SK-N-SH (cell line): ENCODE results near the gene ZNF429. TPM values are rescaled to one million over a fixed set of nuclear protein-coding genes. Genes with fewer than 3 reads are reported as not detected.

Experiments
- CTCF ChIA-PET: fragments of 300-600, 350-600 bp; formaldehyde crosslinking; extraction: SDS; loops from one replicate; lab custom pipeline; 2021; lab: Yijun Ruan, JAX
- POLR2A ChIA-PET: fragments of 350-600 bp; sonication (Branson Sonifier 250); formaldehyde crosslinking; extraction: SDS; loops from one replicate; lab custom pipeline; 2020; ENCODE audit warnings: antibody characterized with exemption, inconsistent platforms; lab: Yijun Ruan, JAX
- DNase-seq: peaks from one replicate; pipeline ENCODE4 v3.0.0; 2012
- H2AFZ ChIP-seq: fragments of 200-600 bp; sonication (generic); 2 replicates; pipeline ENCODE4 v1.8.1; 2016; ENCODE audit warnings: antibody characterized with exemption, mild to moderate bottlenecking, low read depth
- H3F3A ChIP-seq: fragments of 200-600 bp; sonication (generic); replicated peaks from 2 replicates; pipeline ENCODE3; 2016; ENCODE audit warnings: antibody characterized with exemption, mild to moderate bottlenecking; ENCODE audit not compliant: insufficient read depth
- H3K27ac ChIP-seq, 2 experiments: fragments of 200-500 bp in 1 of 2; fragments of 200-600 bp in 1 of 2; sonication (Bioruptor generic) in 1 of 2; sonication (generic), shearing (Covaris generic) in 1 of 2; 2 replicates each; pipeline versions ENCODE4 v1.5.1 to v1.6.1; 2014 to 2016; ENCODE audit warnings: low read depth in 2 of 2, inconsistent platforms in 1 of 2, low read length in 1 of 2, mild to moderate bottlenecking in 1 of 2, mixed read lengths in 1 of 2
- H3K27me3 ChIP-seq: fragments of 200-600 bp; sonication (generic), shearing (Covaris generic); 2 replicates; pipeline ENCODE4 v1.6.1; 2016; ENCODE audit warnings: mixed run types; ENCODE audit not compliant: insufficient read depth
- H3K36me3 ChIP-seq, 2 experiments: fragments of 200-500 bp in 1 of 2; fragments of 200-600 bp in 1 of 2; sonication (Bioruptor generic) in 1 of 2; sonication (generic) in 1 of 2; replicated peaks in 1 of 2; 2 replicates each; pipeline versions ENCODE3 to v1.5.1; 2014 to 2016; ENCODE audit warnings: low read length in 1 of 2, mild to moderate bottlenecking in 1 of 2; ENCODE audit not compliant: insufficient read depth in 2 of 2, control insufficient read depth in 1 of 2
- H3K4me1 ChIP-seq, 2 experiments: fragments of 200-500 bp in 1 of 2; fragments of 200-600 bp in 1 of 2; sonication (Bioruptor generic) in 1 of 2; sonication (generic), shearing (Covaris generic) in 1 of 2; 2 replicates each; pipeline versions ENCODE4 v1.5.1 to v1.6.1; 2014 to 2016; ENCODE audit warnings: low read depth in 1 of 2, low read length in 1 of 2, mixed run types in 1 of 2; ENCODE audit not compliant: insufficient read depth in 2 of 2, control insufficient read depth in 1 of 2
- H3K4me2 ChIP-seq: fragments of 200-600 bp; sonication (generic), shearing (Covaris generic); 2 replicates; pipeline ENCODE4 v1.6.1; 2017; ENCODE audit warnings: mixed run types
- H3K4me3 ChIP-seq, 2 experiments: fragments of 200-500 bp in 1 of 2; fragments of 200-600 bp in 1 of 2; sonication (Bioruptor generic) in 1 of 2; sonication (generic), shearing (Covaris generic) in 1 of 2; 2 replicates each; pipeline versions ENCODE4 v1.5.1 to v1.8.1; 2014 to 2016; ENCODE audit warnings: low read depth in 2 of 2, inconsistent platforms in 1 of 2, low read length in 1 of 2, mild to moderate bottlenecking in 1 of 2, mixed read lengths in 1 of 2, moderate library complexity in 1 of 2
- H3K79me2 ChIP-seq: fragments of 200-600 bp; sonication (generic); 2 replicates; pipeline ENCODE4 v1.8.1; 2017; ENCODE audit warnings: mild to moderate bottlenecking; ENCODE audit not compliant: insufficient read depth
- H3K9ac ChIP-seq: fragments of 200-600 bp; sonication (generic); 2 replicates; pipeline ENCODE4 v1.6.1; 2017; ENCODE audit warnings: mixed run types
- H3K9me2 ChIP-seq: fragments of 200-600 bp; sonication (generic); 2 replicates; pipeline ENCODE4 v1.6.1; 2017; ENCODE audit warnings: mixed run types
- H3K9me3 ChIP-seq: fragments of 200-600 bp; sonication (generic); 2 replicates; pipeline ENCODE4 v1.6.1; 2017; ENCODE audit warnings: mixed run types, mild to moderate bottlenecking, moderate library complexity
- H4K20me1 ChIP-seq: fragments of 200-600 bp; sonication (generic); 2 replicates; pipeline ENCODE4 v1.6.1; 2017; ENCODE audit warnings: mild to moderate bottlenecking, mixed run types; ENCODE audit not compliant: insufficient read depth
- CHD2 ChIP-seq: fragments of 150-350 bp; IDR thresholded peaks from 2 replicates; pipeline ENCODE4 v1.6.1; 2018; ENCODE audit warnings: low read length; ENCODE audit not compliant: partially characterized antibody
- CTCF ChIP-seq: fragments of 200-600 bp; sonication (generic); IDR thresholded peaks from 2 replicates; pipeline ENCODE4 v1.6.1; 2017; ENCODE audit warnings: antibody characterized with exemption, mild to moderate bottlenecking, moderate library complexity
- ELF1 ChIP-seq: IDR thresholded peaks from 2 replicates; pipeline ENCODE4 v1.4.0; 2012
- EP300 ChIP-seq, 2 experiments: IDR thresholded peaks; 2 replicates each; pipeline versions ENCODE4 v1.4.0 to v1.6.1; 2012; ENCODE audit warnings: borderline replicate concordance in 1 of 2, low read depth in 1 of 2, low read length in 1 of 2
- GABPA ChIP-seq: IDR thresholded peaks from 2 replicates; pipeline ENCODE4 v1.4.0; 2012; ENCODE audit warnings: low read depth, mild to moderate bottlenecking
- MXI1 ChIP-seq: IDR thresholded peaks from 2 replicates; pipeline ENCODE4 v1.6.1; 2012; ENCODE audit warnings: mild to moderate bottlenecking, low read depth, low read length, improper control_type of control experiment
- NRF1 ChIP-seq: IDR thresholded peaks from 2 replicates; pipeline ENCODE4 v1.6.1; 2012; ENCODE audit warnings: low read depth, mild to moderate bottlenecking, low read length
- RCOR1 ChIP-seq: fragments of 150-350 bp; IDR thresholded peaks from 2 replicates; pipeline ENCODE4 v1.6.1; 2017; ENCODE audit warnings: antibody characterized with exemption, low read length
- RXRA ChIP-seq: IDR thresholded peaks from 2 replicates; pipeline ENCODE4 v1.4.0; 2012; ENCODE audit warnings: low read depth, mild to moderate bottlenecking, borderline replicate concordance
- TAF1 ChIP-seq: IDR thresholded peaks from 2 replicates; pipeline ENCODE4 v1.6.1; 2012; ENCODE audit warnings: low read depth, mild to moderate bottlenecking, low read length, moderate library complexity, borderline replicate concordance
- TCF12 ChIP-seq: IDR thresholded peaks from 2 replicates; pipeline ENCODE4 v1.4.0; 2012
- TEAD4 ChIP-seq: IDR thresholded peaks from 2 replicates; pipeline ENCODE4 v1.4.0; 2012; ENCODE audit warnings: mild to moderate bottlenecking, borderline replicate concordance; ENCODE audit not compliant: insufficient read depth
- YY1 ChIP-seq: IDR thresholded peaks from 2 replicates; pipeline ENCODE4 v1.4.0; 2012; ENCODE audit warnings: low read depth, mild to moderate bottlenecking
- WGBS: methylation state at CpG from one replicate; pipeline ENCODE4 v1.1.6; 2017; ENCODE audit warnings: low lambda C conversion rate; 5-methylcytosine and 5-hydroxymethylcytosine counted together
- polyA plus RNA-seq, 3 experiments: library from polyadenylated mRNA; depleted of rRNA; stranded (reverse); fragments of >200 nt; gene quantifications; 2 replicates each; pipeline ENCODE4 v1.2.3, GENCODE V29; 2012
- TF ChIP-seq, protein P1 (sequence below): IDR thresholded peaks from 2 replicates; pipeline ENCODE4 v1.4.0; 2012; ENCODE audit warnings: low read depth, borderline replicate concordance
- TF ChIP-seq, protein P2 (sequence below): fragments of 150-350 bp; IDR thresholded peaks from 2 replicates; pipeline ENCODE4 v1.6.1; 2016; ENCODE audit warnings: mild to moderate bottlenecking, low read depth, low read length
- TF ChIP-seq, protein P3 (sequence below): IDR thresholded peaks from 2 replicates; pipeline ENCODE4 v1.4.0; 2012; ENCODE audit warnings: low read depth, borderline replicate concordance

Gene ZNF429
- polyA plus RNA-seq, 1 of the 3 experiments (the other 2 are of a cell fraction): 5.6 TPM

GRCh38 chr19:21564406-21564805 is 59.0 kb downstream of the ZNF429 start:
- 6% methylated on average over 1 of the region's 1 CpG for WGBS
- ChIA-PET CTCF (interaction anchor here (0.6 kb wide), 2 partner anchors 317 to 360 kb away, joined by 3 to 4 read pairs; no protein-coding TSS in a partner anchor), POLR2A (no interaction called here)
- H3K4me2 ChIP-seq: no peak overlapping the region
- no peak overlapping the region for H2AFZ ChIP-seq
- H3K27me3 ChIP-seq: no peaks in the 10 kb centered on the region
- no peak for TF ChIP-seq GABPA
- TF ChIP-seq EP300 (IDR thresholded peaks at IDR 0.05; ENCODE audit: borderline replicate concordance in 1 of 2, low read depth in 1 of 2, low read length in 1 of 2): no peak
- TF ChIP-seq ELF1: no peak
- no peak for TF ChIP-seq CTCF
- no peak for TF ChIP-seq MXI1
- TF ChIP-seq, protein P1, sequence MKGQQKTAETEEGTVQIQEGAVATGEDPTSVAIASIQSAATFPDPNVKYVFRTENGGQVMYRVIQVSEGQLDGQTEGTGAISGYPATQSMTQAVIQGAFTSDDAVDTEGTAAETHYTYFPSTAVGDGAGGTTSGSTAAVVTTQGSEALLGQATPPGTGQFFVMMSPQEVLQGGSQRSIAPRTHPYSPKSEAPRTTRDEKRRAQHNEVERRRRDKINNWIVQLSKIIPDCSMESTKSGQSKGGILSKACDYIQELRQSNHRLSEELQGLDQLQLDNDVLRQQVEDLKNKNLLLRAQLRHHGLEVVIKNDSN: no peak
- no peak for TF ChIP-seq RCOR1
- TF ChIP-seq RXRA: no peak
- no peaks in the 10 kb centered on the region for H3K4me1 ChIP-seq
- H3K27ac ChIP-seq: no peak overlapping the region
- no peaks in the 10 kb centered on the region for H3K9me2 ChIP-seq
- H4K20me1 ChIP-seq: no peaks in the 10 kb centered on the region
- H3K9ac ChIP-seq: no peak overlapping the region
- DNase-seq: no peak
- H3K4me3 ChIP-seq: no peak overlapping the region
- H3K79me2 ChIP-seq: no peaks in the 10 kb centered on the region
- H3K9me3 ChIP-seq: no peaks in the 10 kb centered on the region
- no peaks in the 10 kb centered on the region for H3K36me3 ChIP-seq
- H3F3A ChIP-seq: no peaks in the 10 kb centered on the region

DNA sequence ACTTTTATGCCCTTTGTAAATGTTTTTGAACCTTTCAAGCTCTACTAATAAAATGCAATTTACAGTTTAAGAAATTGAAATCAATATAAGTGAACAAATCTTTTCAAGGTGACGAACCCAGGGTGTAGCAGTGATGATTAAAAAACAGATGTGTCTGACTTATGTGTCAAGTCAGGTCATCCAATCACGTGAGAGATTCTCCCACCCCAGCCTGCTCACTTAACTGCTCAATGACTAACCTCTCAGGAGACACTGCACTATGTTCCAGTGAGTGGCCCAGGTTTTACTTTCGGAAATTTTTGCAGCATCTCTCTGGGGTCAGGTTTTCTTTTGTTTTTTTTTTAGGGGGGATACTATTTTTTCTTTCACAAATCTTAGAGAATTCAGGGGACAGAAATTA is 60.7 kb downstream of the ZNF429 start:
- no peaks in the 10 kb centered on the region for H3F3A ChIP-seq
- no peak for TF ChIP-seq CHD2
- TF ChIP-seq EP300 (IDR thresholded peaks at IDR 0.05; ENCODE audit: borderline replicate concordance in 1 of 2, low read depth in 1 of 2, low read length in 1 of 2): no peak
- TF ChIP-seq, protein P1: no peak
- TF ChIP-seq, protein P2, sequence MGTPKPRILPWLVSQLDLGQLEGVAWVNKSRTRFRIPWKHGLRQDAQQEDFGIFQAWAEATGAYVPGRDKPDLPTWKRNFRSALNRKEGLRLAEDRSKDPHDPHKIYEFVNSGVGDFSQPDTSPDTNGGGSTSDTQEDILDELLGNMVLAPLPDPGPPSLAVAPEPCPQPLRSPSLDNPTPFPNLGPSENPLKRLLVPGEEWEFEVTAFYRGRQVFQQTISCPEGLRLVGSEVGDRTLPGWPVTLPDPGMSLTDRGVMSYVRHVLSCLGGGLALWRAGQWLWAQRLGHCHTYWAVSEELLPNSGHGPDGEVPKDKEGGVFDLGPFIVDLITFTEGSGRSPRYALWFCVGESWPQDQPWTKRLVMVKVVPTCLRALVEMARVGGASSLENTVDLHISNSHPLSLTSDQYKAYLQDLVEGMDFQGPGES: no peak
- TF ChIP-seq GABPA: no peak
- no peak for TF ChIP-seq TCF12
- no peak for TF ChIP-seq NRF1
- TF ChIP-seq TAF1: no peak
- no peak for TF ChIP-seq TEAD4
- no peak for TF ChIP-seq CTCF
- no peak for TF ChIP-seq YY1
- TF ChIP-seq, protein P3, sequence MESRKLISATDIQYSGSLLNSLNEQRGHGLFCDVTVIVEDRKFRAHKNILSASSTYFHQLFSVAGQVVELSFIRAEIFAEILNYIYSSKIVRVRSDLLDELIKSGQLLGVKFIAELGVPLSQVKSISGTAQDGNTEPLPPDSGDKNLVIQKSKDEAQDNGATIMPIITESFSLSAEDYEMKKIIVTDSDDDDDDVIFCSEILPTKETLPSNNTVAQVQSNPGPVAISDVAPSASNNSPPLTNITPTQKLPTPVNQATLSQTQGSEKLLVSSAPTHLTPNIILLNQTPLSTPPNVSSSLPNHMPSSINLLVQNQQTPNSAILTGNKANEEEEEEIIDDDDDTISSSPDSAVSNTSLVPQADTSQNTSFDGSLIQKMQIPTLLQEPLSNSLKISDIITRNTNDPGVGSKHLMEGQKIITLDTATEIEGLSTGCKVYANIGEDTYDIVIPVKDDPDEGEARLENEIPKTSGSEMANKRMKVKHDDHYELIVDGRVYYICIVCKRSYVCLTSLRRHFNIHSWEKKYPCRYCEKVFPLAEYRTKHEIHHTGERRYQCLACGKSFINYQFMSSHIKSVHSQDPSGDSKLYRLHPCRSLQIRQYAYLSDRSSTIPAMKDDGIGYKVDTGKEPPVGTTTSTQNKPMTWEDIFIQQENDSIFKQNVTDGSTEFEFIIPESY: no peak
- H2AFZ ChIP-seq: no peak overlapping the region
- 11% methylated on average over 3 of the region's 3 CpGs for WGBS
- H3K36me3 ChIP-seq: no peaks in the 10 kb centered on the region
- no peaks in the 10 kb centered on the region for H4K20me1 ChIP-seq
- DNase-seq: no peak
- H3K27ac ChIP-seq: no peak overlapping the region
- H3K4me3 ChIP-seq: no peak overlapping the region
- CTCF ChIA-PET: no interaction called here
- no peak overlapping the region for H3K4me2 ChIP-seq
- no peaks in the 10 kb centered on the region for H3K9me3 ChIP-seq
- no peaks in the 10 kb centered on the region for H3K79me2 ChIP-seq
- H3K9ac ChIP-seq: no peak overlapping the region
- no peaks in the 10 kb centered on the region for H3K4me1 ChIP-seq
- no peaks in the 10 kb centered on the region for H3K9me2 ChIP-seq
- H3K27me3 ChIP-seq: no peaks in the 10 kb centered on the region
- POLR2A ChIA-PET: no interaction called here
